Stimulated activated CD4-positive, alpha-beta T cell treated with anti-CD3 and anti-CD28 coated beads, Interleukin-4, amount 100 ng/mL, for 48 hours (primary cell): ENCODE measurements around the gene SLC35F1.

Source experiments
- DNase-seq, 2 donors: peaks; one replicate each; pipeline ENCODE4 v3.0.0-alpha.2; 2020; ENCODE audit warnings: low read depth in 2 of 2

Gene SLC35F1

GRCh38 chr6:118197539-118197938, 290.5 kb downstream of the SLC35F1 start:
- no peak for DNase-seq

GRCh38 chr6:118198746-118199145, 291.7 kb downstream of the SLC35F1 start:
- no peak for DNase-seq

- DNase-seq = no peak
Measured at GRCh38 chr6:118200160-118200559, 293.1 kb downstream of the SLC35F1 start.

GRCh38 chr6:118202517-118202916, 295.5 kb downstream of the SLC35F1 start:
- DNase-seq = no peak

GRCh38 chr6:118203545-118203944, 296.5 kb downstream of the SLC35F1 start:
- DNase-seq = no peak

GRCh38 chr6:118206221-118206620, 299.2 kb downstream of the SLC35F1 start:
- no peak for DNase-seq

GRCh38 chr6:118207947-118208346, 300.9 kb downstream of the SLC35F1 start:
- no peak for DNase-seq

GRCh38 chr6:118212451-118213173, 305.5 kb downstream of the SLC35F1 start:
- DNase-seq = no peak

GRCh38 chr6:118215269-118215668, 308.2 kb downstream of the SLC35F1 start:
- DNase-seq = no peak

GRCh38 chr6:118216751-118217150, 309.7 kb downstream of the SLC35F1 start:
- DNase-seq = no peak

GRCh38 chr6:118218156-118218555, 311.1 kb downstream of the SLC35F1 start:
- no peak for DNase-seq

- DNase-seq = no peak
Measured at GRCh38 chr6:118220429-118221128, 313.5 kb downstream of the SLC35F1 start.

- no peak for DNase-seq
Measured at GRCh38 chr6:118223316-118223715, 316.3 kb downstream of the SLC35F1 start.

- no peak for DNase-seq
Measured at GRCh38 chr6:118228886-118229285, 321.8 kb downstream of the SLC35F1 start.

GRCh38 chr6:118240878-118241528, 333.9 kb downstream of the SLC35F1 start:
- no peak for DNase-seq

- no peak for DNase-seq
Measured at GRCh38 chr6:118246406-118246805, 339.3 kb downstream of the SLC35F1 start.

- DNase-seq = no peak
Measured at GRCh38 chr6:118248171-118248570, 341.1 kb downstream of the SLC35F1 start.

- no peak for DNase-seq
Measured at GRCh38 chr6:118249680-118250079, 342.6 kb downstream of the SLC35F1 start.

GRCh38 chr6:118252474-118252873, 345.4 kb downstream of the SLC35F1 start:
- no peak for DNase-seq

GRCh38 chr6:118253741-118254140, 346.7 kb downstream of the SLC35F1 start:
- DNase-seq = no peak

- DNase-seq = no peak
Measured at GRCh38 chr6:118260833-118261232, 353.8 kb downstream of the SLC35F1 start.

- no peak for DNase-seq
Measured at GRCh38 chr6:118263921-118264486, 356.9 kb downstream of the SLC35F1 start.

- no peak for DNase-seq
Measured at GRCh38 chr6:118269659-118270058, 362.6 kb downstream of the SLC35F1 start.
